ENCODE results near the gene INTS11.
"Not testable (repeated sequence)": the region's sequence is repeated elsewhere in the genome, so short reads cannot be mapped to it uniquely, and the experiment has no call there.

INTS11 gene

GRCh38 chr1:1327291-1327690, 2.8 kb upstream of the INTS11 start:
- no peak for DNase-seq

DNA sequence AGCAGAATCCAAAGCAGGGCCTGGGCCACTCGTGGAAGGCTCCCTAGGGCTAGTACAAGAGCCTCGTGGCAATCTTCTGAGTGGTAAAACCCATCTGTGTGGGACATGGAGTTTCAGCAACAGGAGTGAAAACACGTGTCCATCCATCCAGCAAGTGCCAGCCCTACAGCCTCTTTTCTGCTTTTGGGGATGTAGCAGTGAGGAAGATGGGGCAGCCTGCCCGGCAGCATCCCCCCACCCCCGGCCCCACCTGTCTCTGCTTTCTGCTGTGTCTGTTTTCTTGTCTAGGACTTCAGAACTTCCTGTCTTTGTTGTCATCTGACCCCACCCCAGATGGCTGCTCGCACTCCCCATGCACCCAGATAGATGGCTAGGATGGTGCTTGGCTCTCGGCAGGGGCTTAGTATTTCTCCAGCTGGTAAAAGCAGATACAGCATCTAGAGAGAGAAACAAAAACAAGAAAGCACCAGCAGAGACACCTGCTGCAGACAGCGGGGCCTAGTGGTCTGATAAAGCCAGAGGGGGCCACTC, 1.7 kb upstream of the INTS11 start:
- DNase-seq, result no peak

DNA sequence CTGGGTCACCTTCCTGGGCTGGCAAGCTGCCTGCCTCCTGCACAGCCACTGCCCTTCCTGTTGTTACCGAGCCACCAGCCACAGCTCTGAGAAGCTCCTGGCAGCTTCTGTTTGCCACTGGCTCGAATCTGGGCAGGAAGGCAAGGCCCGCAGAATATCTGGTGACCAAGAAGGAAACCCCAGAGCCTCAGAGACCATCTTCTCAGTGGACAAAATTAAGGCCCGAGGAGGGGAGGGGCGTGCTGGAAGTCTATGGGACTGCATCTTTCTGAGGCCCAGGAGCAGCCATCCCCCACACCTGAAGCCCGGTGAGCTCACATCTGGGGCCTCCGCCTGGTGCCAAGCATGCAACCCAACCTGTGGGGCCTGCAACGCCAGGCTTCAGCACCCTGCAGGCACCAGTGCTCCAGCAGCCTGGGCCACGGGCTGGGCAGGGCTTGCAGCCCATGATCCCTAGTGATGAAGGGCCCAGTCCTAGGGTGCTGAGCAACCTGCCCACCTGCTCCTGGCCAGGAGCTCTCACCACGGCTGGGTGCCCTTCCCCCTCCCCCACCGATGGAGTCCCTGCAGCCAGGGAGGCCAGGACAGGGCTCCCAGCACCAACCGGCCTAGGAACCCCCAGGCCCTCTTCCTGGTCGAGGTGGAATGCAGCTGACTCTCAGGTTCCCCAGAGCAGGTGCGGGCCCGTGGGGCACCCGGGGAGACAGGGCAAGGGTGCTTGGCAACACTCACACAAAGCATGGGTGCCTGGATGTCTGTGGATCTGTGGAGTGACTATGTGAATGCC, 1.0 kb upstream of the INTS11 start:
- DNase-seq, result peak; percentile 24

- no peak for DNase-seq
These were observed 356 bp downstream of the INTS11 start for GRCh38 chr1:1324084-1324523.

- DNase-seq, result no peak
These were observed 1.5 kb downstream of the INTS11 start for GRCh38 chr1:1322952-1323351.

- DNase-seq, result no peak
These were observed 2.0 kb downstream of the INTS11 start for GRCh38 chr1:1322418-1322817.

GRCh38 chr1:1321477-1321876, 3.0 kb downstream of the INTS11 start:
- DNase-seq, result no peak

GRCh38 chr1:1320666-1321448, 3.6 kb downstream of the INTS11 start:
- DNase-seq, result no peak

DNA sequence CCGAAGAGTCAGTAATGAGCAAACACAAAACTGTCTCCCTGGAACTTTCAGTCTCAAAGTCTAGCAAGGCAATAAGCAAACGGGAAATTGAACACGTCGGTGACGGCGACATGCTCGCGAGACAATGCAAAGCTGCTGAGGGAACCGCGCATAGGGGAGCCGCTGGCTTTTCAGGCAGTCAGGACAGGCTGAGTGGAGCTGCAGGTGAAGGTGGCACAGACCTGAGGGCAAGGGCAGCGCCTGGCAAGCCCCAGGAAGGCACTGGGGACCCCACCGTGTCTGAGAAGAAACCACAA, 4.9 kb downstream of the INTS11 start:
- DNase-seq, result no peak

DNA sequence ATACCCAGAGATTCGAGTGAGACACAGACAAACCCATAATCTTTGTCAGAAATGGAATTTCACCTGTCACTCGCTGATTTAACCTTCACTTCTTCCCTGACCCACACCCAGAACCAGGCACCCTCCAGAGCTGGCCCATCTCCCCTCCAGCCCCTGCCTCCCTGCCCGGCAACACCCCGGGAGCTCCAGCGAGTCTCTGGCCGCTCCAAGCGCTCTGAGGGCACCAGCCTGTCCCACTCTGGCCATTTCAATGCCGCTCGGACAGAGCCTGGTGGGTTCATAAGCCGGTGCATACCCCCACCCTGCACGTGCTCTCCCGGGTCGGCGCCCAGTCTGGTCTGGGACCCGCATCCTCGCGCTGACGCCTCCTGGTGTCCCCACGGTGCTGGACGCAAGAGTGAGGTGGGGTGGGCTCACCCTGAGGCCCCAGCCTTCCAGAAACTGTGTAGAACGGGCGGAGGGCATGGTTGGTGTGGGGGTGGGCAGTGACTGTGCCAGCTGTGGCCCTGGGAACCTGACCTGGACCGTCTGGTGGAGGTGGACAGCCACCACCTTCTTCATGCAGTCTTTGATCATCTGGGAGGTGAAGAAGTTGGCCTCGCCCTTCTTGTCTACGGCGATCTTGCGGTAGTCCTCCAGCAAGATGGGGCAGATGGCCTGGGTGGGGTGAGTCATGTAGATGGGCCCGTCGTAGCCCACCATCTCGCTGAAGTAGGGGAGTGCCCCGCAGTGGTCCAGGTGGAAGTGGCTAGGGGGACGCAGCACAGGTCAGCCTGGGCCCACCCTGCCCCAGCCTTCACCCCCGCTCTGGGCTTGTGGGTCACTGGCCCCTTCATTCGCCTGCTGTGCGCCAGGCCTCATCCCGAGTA, 5.4 kb downstream of the INTS11 start:
- no peak for DNase-seq

- no peak for DNase-seq
These were observed 6.3 kb downstream of the INTS11 start for GRCh38 chr1:1318131-1318652.

GRCh38 chr1:1317420-1317819, 7.0 kb downstream of the INTS11 start:
- DNase-seq, result no peak

DNA sequence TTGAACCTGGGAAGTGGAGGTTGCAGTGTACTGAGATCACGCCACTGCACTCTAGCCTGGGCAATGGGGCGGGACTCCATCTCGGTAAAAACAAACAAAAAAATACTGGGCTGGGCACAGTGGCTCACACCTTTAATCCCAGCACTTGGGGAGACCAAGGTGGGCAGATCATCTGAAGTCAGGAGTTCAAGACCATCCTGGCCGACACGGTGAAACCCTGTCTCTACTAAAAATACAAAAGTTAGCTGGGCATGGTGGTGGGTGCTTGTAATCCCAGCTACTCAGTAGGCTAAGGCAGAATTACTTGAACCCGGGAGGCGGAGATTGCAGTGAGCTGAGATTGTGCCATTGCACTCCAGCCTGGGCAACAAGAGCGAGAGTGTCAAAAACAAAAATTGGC, 8.3 kb downstream of the INTS11 start:
- DNase-seq, result not testable (repeated sequence)

DNA sequence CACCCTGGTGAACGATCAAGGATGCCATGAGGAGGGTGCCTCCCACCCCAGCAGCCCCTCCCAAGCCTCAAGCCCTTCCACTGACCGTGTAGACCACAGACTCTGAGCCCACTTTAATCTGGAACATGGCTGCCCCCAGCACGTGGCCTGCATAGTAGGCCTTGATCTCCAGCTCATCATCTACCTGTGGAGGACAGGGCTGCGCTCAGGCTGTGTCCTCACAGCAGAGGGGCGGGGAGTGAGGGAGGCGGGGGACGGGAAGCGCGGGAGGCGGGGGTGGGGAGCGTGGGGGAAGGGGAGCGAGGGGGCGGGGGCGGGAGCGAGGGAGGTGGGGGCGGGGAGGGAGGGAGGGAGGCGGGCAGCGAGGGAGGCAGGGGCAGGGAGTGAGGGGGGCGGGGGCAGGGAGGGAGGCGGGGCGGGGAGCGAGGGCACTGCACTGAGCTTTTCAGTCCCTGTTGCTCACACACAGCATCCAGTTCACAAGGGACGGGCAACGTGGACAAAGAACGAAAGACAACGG, 9.0 kb downstream of the INTS11 start:
- no peak for DNase-seq

- DNase-seq, result no peak
These were observed 9.7 kb downstream of the INTS11 start for GRCh38 chr1:1314678-1315335.

DNA sequence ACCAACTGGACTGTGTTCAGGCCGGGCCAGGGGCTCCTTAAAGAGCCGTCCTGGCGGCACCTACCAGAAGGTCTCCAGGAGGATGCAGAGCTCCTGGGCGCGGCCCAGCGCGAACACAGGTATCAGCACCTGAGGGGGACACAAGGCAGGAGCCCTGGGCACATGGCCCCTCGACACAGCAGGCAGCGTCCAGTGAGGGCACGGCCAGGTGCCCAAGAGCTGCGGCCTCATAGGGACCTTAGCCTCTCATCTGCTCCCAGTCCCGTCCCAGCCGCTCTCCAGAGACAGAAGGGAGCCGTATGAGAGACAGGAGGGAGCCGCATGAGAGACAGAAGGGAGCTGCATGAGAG, 10.2 kb downstream of the INTS11 start:
- DNase-seq, result no peak

DNA sequence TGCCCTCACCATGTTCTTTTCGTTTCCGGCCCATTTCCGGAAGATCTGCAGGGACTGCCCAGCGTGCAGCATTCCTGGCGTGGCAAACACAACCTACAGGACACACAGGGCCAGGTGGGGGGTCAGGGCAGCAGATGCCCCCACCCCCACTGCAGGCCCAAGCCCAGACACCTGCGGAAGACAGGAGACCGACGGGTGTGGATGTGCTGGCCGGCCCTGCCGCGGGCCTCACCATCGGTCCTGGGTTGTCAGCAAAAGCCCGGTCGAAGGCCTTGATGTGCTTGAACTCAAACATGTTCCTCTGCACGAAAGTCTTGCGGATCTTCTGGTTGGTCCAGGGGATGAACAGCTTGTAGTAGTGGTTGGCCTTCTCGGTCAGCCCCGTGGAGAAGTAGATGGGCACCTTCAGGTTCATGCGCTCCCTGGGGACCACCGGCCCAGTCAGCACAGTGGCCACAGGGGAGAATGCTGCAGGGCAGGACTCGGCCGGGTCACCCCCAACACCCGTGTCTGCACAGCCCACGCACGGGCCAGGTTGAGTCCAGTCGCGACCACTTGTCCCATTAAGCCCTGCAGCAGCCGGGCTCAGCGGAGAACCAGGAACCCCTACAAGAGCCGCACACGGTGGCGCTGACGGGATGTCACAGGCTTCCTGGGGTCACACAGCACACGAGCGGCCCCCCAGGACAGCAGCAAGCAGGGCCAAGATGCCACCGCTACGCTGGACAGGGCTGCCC, 10.8 kb downstream of the INTS11 start:
- no peak for DNase-seq

DNA sequence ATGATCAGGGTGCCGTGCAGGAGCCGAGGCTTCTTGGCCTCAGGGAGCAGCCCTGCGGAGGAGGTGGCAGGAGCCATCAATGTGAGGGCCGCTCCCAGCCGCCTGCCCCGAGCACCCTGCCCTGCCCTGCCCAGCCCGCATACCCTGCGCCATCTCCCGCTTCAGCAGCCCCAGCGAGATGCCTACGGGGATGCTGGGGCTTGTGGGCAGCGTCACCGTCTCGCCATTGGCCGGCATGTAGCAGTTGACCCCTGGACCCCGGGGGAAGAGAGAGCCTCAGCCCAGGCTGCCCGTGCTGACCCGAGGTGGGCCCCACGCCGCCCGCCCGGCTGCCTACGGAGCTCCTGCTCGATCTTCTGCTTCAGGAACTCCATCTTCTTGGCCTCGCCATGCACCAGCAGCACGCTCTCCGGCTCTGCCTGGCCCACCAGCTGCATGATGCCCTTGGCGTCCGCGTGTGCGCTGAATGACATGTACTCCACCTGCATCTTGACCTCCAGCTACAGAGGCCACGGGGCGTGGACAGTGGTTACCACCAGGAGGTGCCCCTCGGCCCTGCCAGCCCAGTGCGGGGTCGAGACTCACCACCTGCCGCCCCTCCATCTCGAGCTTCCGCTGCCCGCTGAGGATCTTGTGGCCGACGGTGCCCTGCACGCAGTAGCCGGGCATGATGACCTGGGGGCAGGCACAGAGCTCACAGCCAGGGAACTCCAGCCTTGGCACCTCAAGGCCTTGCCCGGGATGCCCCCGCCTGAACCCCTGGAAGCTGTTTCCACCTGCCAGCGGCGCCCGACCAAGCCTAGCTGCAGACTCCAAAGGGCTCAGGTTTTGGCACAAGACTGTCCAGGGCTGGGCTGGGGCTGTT, 11.8 kb downstream of the INTS11 start:
- DNase-seq, result no peak

GRCh38 chr1:1311107-1312104, 13.1 kb downstream of the INTS11 start:
- DNase-seq, result no peak

All from CD4-positive, alpha-beta T cell treated with Interleukin-21 for 1 hour (primary cell).